GM04503 (cell line): Measurements from ENCODE around the gene ACSS2.
"Not testable (repeated sequence)": the region's sequence is repeated elsewhere in the genome, so short reads cannot be mapped to it uniquely, and the experiment has no call there.

Source experiments
- DNase-seq: peaks from one replicate; pipeline ENCODE4 v3.0.0-alpha.2; 2012; ENCODE audit warnings: low read depth

The ACSS2 gene

GRCh38 chr20:34873583-34874093 lies 2.8 kb upstream of the ACSS2 start:
- no peak for DNase-seq

- peak; percentile 58 for DNase-seq
Observed at GRCh38 chr20:34874094-34874654, 2.2 kb upstream of the ACSS2 start.

DNA sequence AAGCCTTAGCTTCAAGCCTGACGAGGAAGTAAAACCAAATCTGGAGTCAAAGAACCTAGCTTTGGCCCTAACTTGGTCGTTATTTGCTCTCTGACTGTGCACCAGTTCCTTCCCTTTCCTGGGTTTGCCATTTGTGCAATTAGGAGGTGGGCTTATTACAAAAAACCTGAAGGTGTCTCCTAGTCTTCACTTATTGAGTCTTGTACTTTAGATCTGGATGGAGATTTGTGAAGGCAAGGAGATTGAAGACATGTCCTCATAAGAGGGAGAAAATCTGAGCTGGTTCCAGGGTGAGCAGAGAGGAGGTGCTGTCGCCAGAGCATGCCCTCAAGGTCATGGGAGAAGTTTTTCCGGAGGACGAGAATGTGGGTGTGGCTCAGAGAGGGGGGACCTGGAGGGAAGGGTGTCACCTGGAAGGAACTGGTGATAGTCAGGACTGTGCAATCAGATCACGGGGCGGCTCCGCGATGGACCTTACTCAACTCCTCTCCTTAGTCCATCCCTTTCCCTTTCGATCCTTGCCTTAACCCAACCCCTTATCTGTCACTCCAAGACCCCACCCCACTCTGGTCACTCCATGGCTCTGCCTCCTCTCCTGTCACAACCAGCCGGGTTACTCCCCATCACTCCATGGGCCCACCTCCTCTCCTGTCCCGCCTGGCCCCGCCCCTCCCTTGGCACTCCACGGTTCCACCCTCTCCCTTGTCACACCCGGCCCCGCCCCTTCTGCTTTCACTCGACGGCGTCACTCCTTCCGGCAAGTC lies 588 bp upstream of the ACSS2 start:
- DNase-seq = peak; percentile 80

GRCh38 chr20:34880215-34880850 lies 3.9 kb downstream of the ACSS2 start:
- no peak for DNase-seq

- not testable (repeated sequence) for DNase-seq
Observed at GRCh38 chr20:34880971-34881370, 4.6 kb downstream of the ACSS2 start.

GRCh38 chr20:34881689-34882088 lies 5.3 kb downstream of the ACSS2 start:
- DNase-seq = no peak

- no peak for DNase-seq
Observed at GRCh38 chr20:34883087-34883688, 6.8 kb downstream of the ACSS2 start.

DNA sequence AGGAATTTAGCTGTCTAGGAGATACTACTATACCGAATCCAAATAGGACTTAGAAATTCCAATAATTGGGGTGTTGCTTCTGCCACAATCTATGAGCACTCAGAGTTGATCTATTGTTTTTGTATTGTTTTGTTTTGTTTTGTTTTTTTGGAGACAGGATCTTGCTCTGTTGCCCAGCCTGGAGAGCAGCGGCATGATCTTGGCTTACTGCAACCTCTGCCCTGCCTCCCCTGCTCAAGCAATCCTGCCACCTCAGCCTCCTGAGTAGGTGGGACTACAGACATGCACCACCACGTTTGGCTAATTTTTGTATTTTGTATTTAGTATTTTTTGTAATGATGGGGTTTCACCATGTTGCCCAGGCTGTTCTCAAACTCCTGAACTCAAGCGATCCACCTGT lies 7.4 kb downstream of the ACSS2 start:
- DNase-seq = no peak

DNA sequence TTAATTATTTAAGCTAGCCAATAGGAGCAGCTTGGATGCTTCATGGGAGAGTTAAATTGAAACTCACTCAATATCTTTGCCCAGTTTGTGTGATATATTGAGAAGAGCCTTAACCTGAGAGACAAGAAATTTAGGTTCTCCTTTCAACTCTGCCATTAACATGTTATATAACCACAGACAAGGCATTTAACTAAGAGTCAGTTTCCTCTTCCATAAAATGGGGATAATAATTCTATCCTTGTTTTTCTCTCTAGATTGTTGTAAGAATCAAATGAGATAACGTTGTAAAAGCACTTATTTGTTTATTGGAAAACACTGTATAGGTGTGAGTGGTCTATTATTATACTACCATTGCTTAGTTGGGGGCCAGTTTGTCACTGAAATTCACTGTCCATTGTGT lies 7.8 kb downstream of the ACSS2 start:
- no peak for DNase-seq

GRCh38 chr20:34886122-34886521 lies 9.7 kb downstream of the ACSS2 start:
- DNase-seq = no peak

DNA sequence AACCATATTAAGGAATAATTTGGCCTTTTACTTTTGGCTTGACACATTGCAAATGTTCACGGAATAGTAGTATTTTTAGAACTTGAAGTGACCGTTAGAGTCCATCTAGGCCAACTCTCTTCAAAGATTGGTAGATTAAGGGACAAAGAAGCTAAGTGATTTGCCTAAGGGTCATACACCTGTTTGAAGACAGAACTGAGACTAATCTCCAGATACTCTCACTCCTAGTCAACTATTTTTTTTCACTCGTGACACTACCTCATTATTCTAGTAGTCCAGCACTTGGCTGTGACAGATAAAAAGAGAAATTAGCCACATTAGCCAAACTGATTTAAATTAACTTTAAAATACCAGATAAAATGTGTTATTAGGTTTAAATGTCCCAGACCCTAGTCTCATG lies 10.6 kb downstream of the ACSS2 start:
- no peak for DNase-seq

DNA sequence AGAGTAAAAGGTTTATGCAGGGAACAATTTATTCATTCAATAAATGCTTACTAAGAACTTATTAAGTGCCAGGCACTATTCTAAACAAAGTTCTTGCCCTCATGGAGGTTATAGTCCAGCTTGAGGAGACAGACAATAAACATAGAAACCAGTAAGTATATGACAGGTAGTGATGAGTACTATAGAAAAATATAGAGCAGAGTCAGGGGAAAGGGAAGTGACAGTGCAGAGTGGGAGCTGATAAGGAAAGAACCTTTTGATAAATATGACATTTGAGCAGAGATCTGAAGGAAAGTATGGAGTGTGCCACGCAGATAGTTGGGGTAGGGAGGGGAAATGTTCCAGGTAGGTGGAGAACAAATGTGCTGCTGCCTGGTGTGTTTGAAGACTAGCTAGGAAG lies 12.1 kb downstream of the ACSS2 start:
- no peak for DNase-seq

DNA sequence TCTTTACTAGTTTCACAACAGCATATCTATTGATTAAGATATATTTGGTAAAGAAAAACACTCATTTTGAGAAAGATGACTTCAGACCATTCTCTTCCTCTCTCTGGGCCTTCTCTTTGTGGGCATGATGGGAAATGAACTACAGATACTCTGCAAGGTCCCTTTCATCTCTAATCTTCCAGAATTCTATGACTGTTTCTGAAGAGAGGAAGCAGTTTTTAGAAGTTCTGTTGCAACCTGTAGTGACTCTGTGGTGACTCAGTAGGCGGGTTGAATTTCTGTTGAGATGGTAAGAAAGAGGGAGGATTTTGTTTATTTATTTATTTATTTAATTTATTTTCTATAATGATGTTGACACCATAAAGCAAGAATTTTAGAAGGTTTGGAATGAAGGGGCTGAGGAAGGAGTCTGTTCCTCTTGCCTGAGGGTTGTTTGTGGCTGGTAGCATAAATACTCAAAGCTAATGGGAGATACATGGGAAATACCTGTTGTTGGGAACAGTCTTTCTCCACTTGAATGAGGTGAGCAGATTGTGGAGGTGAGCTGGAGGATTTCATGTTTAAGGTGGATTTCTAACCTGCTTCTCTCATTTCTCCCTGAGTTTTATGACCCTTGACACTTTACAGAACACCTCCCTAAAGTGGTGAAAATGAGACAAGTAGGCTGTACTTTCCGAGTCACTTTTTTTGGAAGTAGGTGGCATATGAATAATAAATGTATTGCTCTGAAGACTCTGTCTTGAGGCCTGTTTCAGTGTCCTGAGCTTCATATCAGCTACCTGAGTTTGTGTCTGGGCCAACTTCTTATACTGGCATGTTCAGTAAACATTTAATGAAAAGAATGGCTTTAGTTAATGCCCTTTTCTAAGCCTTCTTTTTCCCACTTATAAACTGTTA lies 15.0 kb downstream of the ACSS2 start:
- DNase-seq = peak; percentile 48

- no peak for DNase-seq
Observed at GRCh38 chr20:34892671-34893070, 16.3 kb downstream of the ACSS2 start.

DNA sequence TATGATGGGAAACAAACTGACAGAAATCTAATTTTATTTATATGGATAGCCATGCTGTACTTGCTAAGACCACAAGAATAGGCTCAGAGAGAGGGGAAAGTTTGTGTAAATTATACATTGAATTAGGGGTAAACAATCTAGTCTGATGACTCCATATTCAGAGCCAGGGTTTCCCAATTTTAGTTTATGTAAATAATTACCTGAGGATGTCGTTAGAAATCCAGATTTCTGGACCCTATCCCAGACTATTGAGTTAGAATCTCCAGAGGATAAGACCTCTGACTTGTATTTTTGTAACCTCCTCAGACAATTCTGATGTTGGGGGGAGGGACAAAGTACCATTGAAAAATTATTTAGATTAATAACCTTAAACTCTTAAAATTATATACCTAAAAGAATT lies 18.3 kb downstream of the ACSS2 start:
- DNase-seq = no peak

DNA sequence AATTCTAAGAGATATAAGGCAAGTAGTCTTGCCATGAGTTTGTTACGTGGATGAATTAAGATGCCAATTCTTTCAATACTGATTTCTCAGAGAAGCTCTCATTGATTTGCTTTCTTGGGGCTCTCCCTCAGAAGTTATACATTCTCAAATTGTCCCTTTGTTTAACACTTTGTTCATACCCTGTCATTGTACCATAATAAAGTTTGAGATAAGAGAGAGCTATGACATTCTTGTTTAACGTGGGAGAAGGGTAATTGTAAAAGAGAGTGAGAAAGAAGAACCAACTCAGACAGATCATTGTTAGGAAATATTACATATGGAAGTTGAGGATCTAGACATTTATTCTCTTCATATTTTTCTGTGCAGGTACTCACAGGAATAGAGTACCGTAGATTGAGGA lies 19.1 kb downstream of the ACSS2 start:
- DNase-seq = no peak

- no peak for DNase-seq
Observed at GRCh38 chr20:34896086-34896621, 19.7 kb downstream of the ACSS2 start.

DNA sequence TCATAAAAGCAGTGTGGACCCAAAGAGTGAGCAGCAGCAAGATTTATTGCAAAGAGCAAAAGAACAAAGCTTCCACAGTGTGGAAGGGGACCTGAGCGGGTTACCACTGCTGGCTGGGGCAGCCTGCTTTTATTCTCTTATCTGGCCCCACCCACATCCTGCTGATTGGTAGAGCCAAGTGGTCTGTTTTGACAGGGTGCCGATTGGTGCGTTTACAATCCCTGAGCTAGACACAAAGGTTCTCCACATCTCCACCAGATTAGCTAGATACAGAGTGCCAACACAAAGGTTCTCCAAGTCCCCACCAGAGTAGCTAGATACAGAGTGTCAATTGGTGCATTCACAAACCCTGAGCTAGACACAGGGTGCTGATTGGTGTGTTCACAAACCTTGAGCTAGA lies 21.7 kb downstream of the ACSS2 start:
- DNase-seq = not testable (repeated sequence)

- not testable (repeated sequence) for DNase-seq
Observed at GRCh38 chr20:34898731-34899130, 22.3 kb downstream of the ACSS2 start.

DNA sequence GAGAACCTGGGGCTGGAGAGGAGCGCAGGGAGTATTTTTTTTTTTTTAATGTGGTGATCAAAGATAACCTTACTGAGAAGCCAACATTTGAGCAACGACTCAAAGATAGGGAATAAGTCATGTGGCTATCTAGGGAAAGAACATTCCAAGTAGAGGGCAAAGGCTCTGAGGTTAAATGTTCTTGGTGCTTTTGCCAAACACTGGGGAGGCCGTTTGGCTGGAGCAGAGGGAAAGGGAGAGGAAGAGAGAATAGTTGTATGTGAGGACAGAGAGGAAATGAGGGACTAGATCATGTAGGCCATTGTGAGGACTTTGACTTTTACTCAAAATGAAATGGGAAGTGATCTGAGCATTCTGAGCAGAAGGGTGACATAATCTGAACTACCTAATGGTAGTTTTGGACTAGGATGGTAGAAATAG lies 27.8 kb downstream of the ACSS2 start:
- no peak for DNase-seq
